HG03066 (cell line): Measurements from ENCODE around the gene VPS4A.
"Not testable (repeated sequence)": the region's sequence is repeated elsewhere in the genome, so short reads cannot be mapped to it uniquely, and the experiment has no call there.

Experiments
- ATAC-seq: cut with Tn5 transposase; IDR thresholded peaks from one replicate; pipeline ENCODE4 v1.9.1; 2021; ENCODE audit warnings: low read depth; ENCODE audit not compliant: unreplicated experiment

VPS4A gene

GRCh38 chr16:69326172-69326873 is 15.2 kb downstream of the VPS4A start:
- ATAC-seq: no peak

DNA sequence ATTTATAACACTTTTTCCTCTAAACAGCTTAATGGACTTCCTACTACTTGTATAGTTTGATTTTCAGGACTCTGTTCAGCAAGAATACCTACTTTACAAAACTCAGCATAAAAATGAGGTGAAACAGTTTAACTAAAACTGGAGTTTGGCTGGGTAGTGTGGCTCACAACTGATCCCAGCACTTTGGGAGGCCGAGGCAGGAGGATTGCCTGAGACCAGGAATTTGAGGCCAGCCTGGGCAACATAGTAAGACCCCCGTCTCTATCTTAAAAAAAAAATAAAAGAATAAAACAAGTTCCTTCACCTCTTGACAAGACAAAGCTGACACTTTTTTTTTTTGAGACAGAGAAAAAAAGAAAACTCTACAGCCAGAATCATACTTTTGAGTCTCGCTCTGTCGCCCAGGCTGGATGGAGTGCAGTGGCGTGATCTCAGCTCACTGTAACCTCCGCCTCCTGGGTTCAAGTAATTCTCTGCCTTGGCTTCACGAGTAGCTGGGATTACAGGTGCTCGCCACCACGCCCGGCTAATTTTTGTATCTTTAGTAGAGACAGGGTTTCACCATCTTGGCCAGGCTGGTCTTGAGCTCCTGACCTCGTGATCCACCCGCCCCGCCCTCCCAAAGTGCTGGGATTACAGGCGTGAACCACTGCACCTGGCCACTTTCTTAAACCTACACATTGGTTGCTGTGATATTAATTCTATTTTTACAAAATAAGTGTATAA is 16.6 kb downstream of the VPS4A start:
- no peak for ATAC-seq

GRCh38 chr16:69328854-69329316 is 17.7 kb downstream of the VPS4A start:
- ATAC-seq: no peak

- ATAC-seq: peak; percentile 38
Observed at GRCh38 chr16:69329369-69330285, 18.5 kb downstream of the VPS4A start.

DNA sequence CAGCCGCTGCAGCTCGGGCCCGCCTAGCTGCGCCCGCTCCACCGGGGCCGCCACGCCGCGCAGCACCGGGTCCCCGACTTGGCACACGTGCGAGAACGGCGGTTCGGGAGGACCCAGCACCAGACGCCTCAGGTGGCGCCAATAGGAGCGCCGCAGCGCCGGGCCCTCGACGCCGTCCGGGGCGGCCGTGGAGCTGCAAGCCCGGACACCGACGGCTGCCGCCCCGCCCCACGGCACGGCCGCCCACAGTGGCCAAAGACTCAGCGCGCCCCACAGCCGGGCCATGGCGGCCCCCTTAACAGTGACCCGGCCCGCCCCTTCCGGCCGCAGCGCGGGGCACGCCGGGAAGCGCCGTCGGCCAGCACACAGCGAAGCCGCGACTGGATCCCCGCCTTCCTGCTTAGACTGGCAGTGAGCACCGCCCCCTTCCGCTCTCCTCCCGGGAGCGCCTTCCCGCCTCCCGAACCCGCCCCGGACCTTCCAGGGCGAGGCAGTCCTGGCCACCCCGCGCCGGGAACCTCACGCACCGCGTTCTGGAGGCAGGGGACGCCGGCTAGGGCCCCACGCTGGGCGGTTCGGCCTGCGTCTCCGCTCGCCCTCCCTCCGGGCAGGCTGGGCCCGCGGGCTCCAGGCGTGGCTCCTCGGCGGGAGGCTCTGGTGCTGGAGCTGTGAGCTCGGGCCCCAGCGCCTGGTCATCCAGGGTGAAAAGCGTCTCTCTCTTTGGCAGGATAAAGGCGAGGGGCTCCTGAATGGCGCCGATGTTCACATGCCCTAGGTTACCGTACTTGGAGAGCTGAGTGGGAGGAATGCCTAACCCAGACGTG is 19.3 kb downstream of the VPS4A start, which contains the start of gene PDF:
TSS of gene PDF (minus strand) at position 303 of the 824 bp plus-strand sequence. CDS start at position 285, 18 bp downstream.
- peak; percentile 93 for ATAC-seq

GRCh38 chr16:69334696-69335095 is 23.5 kb downstream of the VPS4A start:
- no peak for ATAC-seq

GRCh38 chr16:69338557-69339288 is 27.6 kb downstream of the VPS4A start:
- no peak for ATAC-seq

DNA sequence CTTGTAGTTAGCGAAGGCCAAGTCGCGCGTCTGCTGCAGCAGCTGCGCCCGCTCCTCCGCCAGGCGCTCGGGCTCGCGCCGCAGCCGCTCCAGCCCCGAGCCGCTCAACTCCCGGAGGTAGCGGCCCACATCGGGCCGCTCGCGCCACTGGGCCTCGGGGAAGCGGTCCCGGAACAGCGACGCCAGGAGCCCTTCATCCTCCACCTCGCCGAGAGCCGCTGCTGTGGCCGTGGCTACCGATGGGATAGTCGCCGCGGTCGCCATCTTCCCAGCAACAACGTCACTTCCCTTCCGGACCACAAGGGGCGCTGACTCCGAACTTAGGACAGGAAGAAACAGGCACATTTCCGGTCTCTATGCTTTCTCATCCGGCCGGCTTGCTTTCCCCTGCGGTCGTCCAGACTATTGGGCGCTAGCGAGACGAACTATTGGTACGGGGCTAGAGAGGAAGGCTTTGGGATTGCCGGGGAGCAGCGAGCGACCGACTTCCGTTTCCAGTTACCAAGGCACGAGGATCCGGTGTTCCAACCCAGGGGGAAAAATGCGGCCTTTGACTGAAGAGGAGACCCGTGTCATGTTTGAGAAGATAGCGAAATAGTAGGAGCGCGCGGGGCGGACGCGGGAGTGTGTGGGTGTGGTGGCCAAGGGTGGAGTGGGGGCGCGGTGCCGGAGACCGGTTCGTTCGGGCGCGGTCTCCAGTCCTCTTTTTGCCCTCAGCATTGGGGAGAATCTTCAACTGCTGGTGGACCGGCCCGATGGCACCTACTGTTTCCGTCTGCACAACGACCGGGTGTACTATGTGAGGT is 28.3 kb downstream of the VPS4A start, which contains the start of the genes COG8 and NIP7:
TSS of gene COG8 (minus strand) at position 276 of the 806 bp plus-strand sequence. CDS start at position 264, 12 bp downstream.
TSS of gene NIP7 (plus strand) at position 484 of the 806 bp plus-strand sequence. CDS start at position 542, 58 bp downstream.
- peak; percentile 84 for ATAC-seq

GRCh38 chr16:69340095-69340644 is 29.0 kb downstream of the VPS4A start:
- peak; percentile 11 for ATAC-seq

DNA sequence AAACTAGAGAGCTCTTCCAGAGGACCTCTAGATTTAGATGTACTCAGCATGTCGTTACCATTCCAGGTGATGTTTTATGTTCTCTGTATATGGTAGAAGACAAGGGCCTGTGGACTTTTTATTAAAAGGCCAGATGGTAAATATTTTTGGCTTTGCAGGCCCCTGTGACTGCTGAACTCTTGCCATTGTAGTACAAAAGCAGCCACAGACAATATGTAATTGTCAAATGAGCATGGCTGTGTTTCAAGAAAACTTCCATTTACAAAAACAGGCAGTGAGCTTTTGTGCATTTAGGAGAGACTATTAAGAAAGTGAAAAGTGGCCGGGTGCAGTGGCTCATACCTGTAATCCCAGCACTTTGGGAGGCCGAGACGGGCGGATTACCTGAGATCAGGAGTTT is 33.0 kb downstream of the VPS4A start:
- ATAC-seq: no peak

DNA sequence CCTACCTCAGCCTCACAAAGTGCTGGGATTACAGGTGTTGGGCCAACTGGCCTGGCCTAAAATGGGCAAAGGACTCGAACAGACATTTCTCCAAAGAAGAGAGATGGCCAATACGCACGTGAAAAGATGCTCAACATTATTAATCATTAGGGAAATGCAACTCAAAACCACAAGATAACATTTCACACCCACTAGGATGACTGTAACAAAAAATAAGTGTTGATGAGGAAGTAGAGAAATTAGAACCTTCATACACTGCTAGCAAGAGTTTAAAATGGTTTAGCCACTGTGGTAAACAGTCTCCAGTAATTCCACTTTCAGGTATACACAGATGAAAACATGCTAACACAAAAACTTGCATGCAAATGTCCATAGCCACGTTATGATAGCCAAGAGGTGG is 34.8 kb downstream of the VPS4A start:
- no peak for ATAC-seq

- no peak for ATAC-seq
Observed at GRCh38 chr16:69346683-69347082, 35.5 kb downstream of the VPS4A start.

GRCh38 chr16:69348222-69348621 is 37.1 kb downstream of the VPS4A start:
- ATAC-seq: no peak

GRCh38 chr16:69349536-69349935 is 38.4 kb downstream of the VPS4A start:
- no peak for ATAC-seq

GRCh38 chr16:69350536-69351133 is 39.5 kb downstream of the VPS4A start:
- ATAC-seq: no peak

DNA sequence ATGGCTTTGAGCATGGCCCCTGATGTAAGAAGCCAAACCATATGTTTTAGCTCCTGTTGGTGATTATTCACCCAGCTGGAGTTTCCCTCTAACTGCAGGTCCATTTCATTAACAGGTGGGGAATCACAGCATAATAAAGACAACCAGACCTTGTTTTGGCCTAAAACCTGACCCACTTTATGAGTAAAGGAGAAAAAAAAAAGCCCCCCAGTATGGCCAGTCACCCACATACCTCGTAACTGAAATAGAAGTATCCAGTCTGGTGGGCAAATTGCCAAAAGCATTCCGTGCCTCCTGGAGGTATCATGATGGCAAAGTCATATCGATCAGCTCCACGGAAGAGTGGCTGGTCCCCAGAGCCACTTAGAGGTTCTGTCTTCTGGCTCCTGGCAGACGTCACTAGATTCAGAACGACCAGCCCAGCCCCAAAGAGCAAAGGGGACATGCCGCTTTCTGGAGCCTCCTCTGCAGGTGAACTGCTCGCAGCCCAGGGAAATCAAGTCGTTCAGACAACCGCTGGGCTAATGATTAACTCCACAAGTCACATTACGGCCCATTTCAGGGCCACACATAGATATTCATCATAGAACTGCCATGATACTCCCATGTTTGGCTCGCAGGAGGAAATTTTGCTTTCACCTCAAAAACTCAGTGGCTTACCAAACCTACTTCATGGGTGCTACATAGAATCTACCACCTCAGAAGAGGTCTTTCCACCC is 40.3 kb downstream of the VPS4A start, which contains the start of gene TMED6:
TSS of gene TMED6 (minus strand) at position 478 of the 719 bp plus-strand sequence. CDS start at position 445, 33 bp downstream.
- ATAC-seq: no peak

GRCh38 chr16:69360070-69360469 is 48.9 kb downstream of the VPS4A start:
- ATAC-seq: not testable (repeated sequence)
